Skeletal muscle tissue (tissue), 4 donors: ENCODE results near the gene PTK7. TPM values are rescaled to one million over a fixed set of nuclear protein-coding genes. Genes with fewer than 3 reads are reported as not detected.

Experiments
- H3K27ac ChIP-seq: one replicate; pipeline ENCODE4 v1.7.0; 2013; ENCODE audit warnings: mild to moderate bottlenecking, low read depth, low read length, inconsistent platforms
- H3K27me3 ChIP-seq, 3 donors: one replicate each; pipeline ENCODE4 v1.7.0; 2013; ENCODE audit warnings: low read length in 3 of 3; ENCODE audit not compliant: control insufficient read depth in 3 of 3, insufficient read depth in 3 of 3
- H3K36me3 ChIP-seq, 3 donors: one replicate each; pipeline ENCODE4 v1.7.0; 2013; ENCODE audit warnings: low read length in 3 of 3; ENCODE audit not compliant: control insufficient read depth in 3 of 3, insufficient read depth in 3 of 3
- H3K4me1 ChIP-seq, 3 donors: one replicate each; pipeline ENCODE4 v1.7.0; 2013; ENCODE audit warnings: low read length in 3 of 3, mild to moderate bottlenecking in 3 of 3; ENCODE audit not compliant: control insufficient read depth in 3 of 3, insufficient read depth in 3 of 3
- H3K4me3 ChIP-seq, 3 donors: one replicate each; pipeline ENCODE4 v1.7.0; 2013; ENCODE audit warnings: low read length in 3 of 3
- H3K9ac ChIP-seq, 3 donors: one replicate each; pipeline ENCODE4 v1.7.0; 2013; ENCODE audit warnings: low read length in 3 of 3, mild to moderate bottlenecking in 3 of 3, moderate library complexity in 2 of 3, low read depth in 1 of 3
- H3K9me3 ChIP-seq, 3 donors: one replicate each; pipeline ENCODE4 v1.7.0; 2013; ENCODE audit warnings: low read length in 3 of 3; ENCODE audit not compliant: control insufficient read depth in 3 of 3
- total RNA-seq: library from RNA; depleted of rRNA; stranded (reverse); fragments of >200 nt; gene quantifications from one replicate; pipeline ENCODE4 v1.2.3, GENCODE V29; 2014
- donor health status: Osteomylitis.

The PTK7 gene
- total RNA-seq, 1 donor from 2014 or later = 50.1 TPM

GRCh38 chr6:43092635-43093034 is 16.5 kb downstream of the PTK7 start:
- H3K9me3 ChIP-seq = no peaks in the 10 kb centered on the region
- no peaks in the 10 kb centered on the region for H3K27me3 ChIP-seq
- no peak overlapping the region for H3K4me3 ChIP-seq
- no peak overlapping the region for H3K27ac ChIP-seq
- peaks cover 6 to 8% (median 7%) of the 10 kb centered on the region in 3 donors for H3K4me1 ChIP-seq
- no peaks in the 10 kb centered on the region for H3K36me3 ChIP-seq
- no peak overlapping the region for H3K9ac ChIP-seq

- Histone ChIP-seq H3K9ac (peak overlapping the region; percentile 16 to 66 (median 28)), H3K36me3 (no peaks in the 10 kb centered on the region)
Measured at GRCh38 chr6:43093436-43094289, 17.5 kb downstream of the PTK7 start.

GRCh38 chr6:43095939-43096338 is 19.8 kb downstream of the PTK7 start:
- Histone ChIP-seq H3K27me3 (peaks cover 0 to 3% (median 0%) of the 10 kb centered on the region in 3 donors), H3K4me3 (no peak overlapping the region), H3K4me1 (peaks cover 6 to 8% (median 7%) of the 10 kb centered on the region in 3 donors), H3K27ac (no peak overlapping the region), H3K9me3 (no peaks in the 10 kb centered on the region), H3K9ac (no peak overlapping the region), H3K36me3 (no peaks in the 10 kb centered on the region)

More at GRCh38 chr6:43093436-43094289, 17.5 kb downstream of the PTK7 start:
- no peaks in the 10 kb centered on the region for H3K9me3 ChIP-seq
- peak overlapping the region; percentile 39 for H3K27ac ChIP-seq
- peak overlapping the region; percentile 48 to 76 (median 65) for H3K4me3 ChIP-seq
- peaks cover 6 to 8% (median 7%) of the 10 kb centered on the region in 3 donors for H3K4me1 ChIP-seq
- H3K27me3 ChIP-seq = no peaks in the 10 kb centered on the region

- Histone ChIP-seq H3K4me3 (no peak overlapping the region), H3K4me1 (peaks cover 6 to 8% (median 7%) of the 10 kb centered on the region in 3 donors), H3K27me3 (peaks cover 0 to 3% (median 0%) of the 10 kb centered on the region in 3 donors), H3K9ac (no peak overlapping the region), H3K36me3 (no peaks in the 10 kb centered on the region), H3K27ac (no peak overlapping the region), H3K9me3 (no peaks in the 10 kb centered on the region)
Measured at GRCh38 chr6:43096451-43097097, 20.5 kb downstream of the PTK7 start.

GRCh38 chr6:43097098-43097489 is 21.0 kb downstream of the PTK7 start:
- Histone ChIP-seq H3K4me3 (no peak overlapping the region), H3K27ac (no peak overlapping the region), H3K9me3 (no peaks in the 10 kb centered on the region), H3K4me1 (peaks cover 6 to 8% (median 7%) of the 10 kb centered on the region in 3 donors), H3K27me3 (peaks cover 0 to 3% (median 0%) of the 10 kb centered on the region in 3 donors), H3K36me3 (no peaks in the 10 kb centered on the region), H3K9ac (no peak overlapping the region)

- H3K9me3 ChIP-seq = no peaks in the 10 kb centered on the region
- H3K9ac ChIP-seq = no peak overlapping the region
- H3K36me3 ChIP-seq = no peaks in the 10 kb centered on the region
- H3K4me1 ChIP-seq = peaks cover 6 to 8% (median 7%) of the 10 kb centered on the region in 3 donors
- H3K27ac ChIP-seq = no peak overlapping the region
- H3K4me3 ChIP-seq = no peak overlapping the region
- H3K27me3 ChIP-seq = peaks cover 0 to 3% (median 0%) of the 10 kb centered on the region in 3 donors
Measured at GRCh38 chr6:43097502-43097901, 21.4 kb downstream of the PTK7 start.

GRCh38 chr6:43101497-43101896 is 25.4 kb downstream of the PTK7 start:
- Histone ChIP-seq H3K27ac (no peak overlapping the region), H3K9me3 (no peaks in the 10 kb centered on the region), H3K9ac (no peak overlapping the region), H3K36me3 (no peaks in the 10 kb centered on the region), H3K4me1 (no peaks in the 10 kb centered on the region), H3K4me3 (no peak overlapping the region), H3K27me3 (peaks cover 0 to 3% (median 0%) of the 10 kb centered on the region in 3 donors)

GRCh38 chr6:43103253-43103876 is 27.3 kb downstream of the PTK7 start:
- no peak overlapping the region for H3K9ac ChIP-seq
- H3K27ac ChIP-seq = no peak overlapping the region
- no peaks in the 10 kb centered on the region for H3K36me3 ChIP-seq
- H3K9me3 ChIP-seq = no peaks in the 10 kb centered on the region
- H3K4me3 ChIP-seq = no peak overlapping the region
- H3K4me1 ChIP-seq = no peaks in the 10 kb centered on the region
- peaks cover 0 to 3% (median 0%) of the 10 kb centered on the region in 3 donors for H3K27me3 ChIP-seq

GRCh38 chr6:43105538-43106222 is 29.6 kb downstream of the PTK7 start:
- H3K4me1 ChIP-seq = no peaks in the 10 kb centered on the region
- no peak overlapping the region for H3K27ac ChIP-seq
- H3K27me3 ChIP-seq = no peaks in the 10 kb centered on the region
- H3K36me3 ChIP-seq = no peaks in the 10 kb centered on the region
- H3K4me3 ChIP-seq = no peak overlapping the region
- H3K9ac ChIP-seq = no peak overlapping the region
- no peaks in the 10 kb centered on the region for H3K9me3 ChIP-seq
